Measurements from ENCODE around the gene VTI1A. TPM values are rescaled to one million over a fixed set of nuclear protein-coding genes. Genes with fewer than 3 reads are reported as not detected.
"Not testable (repeated sequence)": the region's sequence is repeated elsewhere in the genome, so short reads cannot be mapped to it uniquely, and the experiment has no call there.

VTI1A gene
- total RNA-seq, 1 donor from 2014 or later: 22.7 TPM

DNA sequence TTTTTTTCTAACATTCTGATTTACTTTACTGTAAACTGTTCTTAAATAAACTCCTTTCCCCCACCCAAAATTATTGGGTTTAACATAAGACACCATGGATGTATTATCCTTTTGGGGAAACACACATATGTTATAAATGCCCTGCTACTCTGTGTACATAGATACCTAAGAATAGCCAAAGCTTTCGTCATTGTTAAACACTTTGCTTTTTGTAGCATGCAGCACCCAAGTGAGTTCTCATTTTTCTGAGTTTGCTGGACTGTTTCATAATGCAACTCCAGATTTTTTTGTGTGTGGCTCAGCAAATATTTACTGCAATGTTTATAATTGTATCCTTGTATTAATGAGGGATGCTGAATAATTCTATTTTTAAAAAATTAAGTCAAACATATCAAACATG, 86.9 kb downstream of the VTI1A start:
- Mint-ChIP-seq H3K9me3 (ENCODE audit: low read depth) (no peaks in the 10 kb centered on the region), H3K36me3 (ENCODE audit: low read depth) (peaks cover 4% of the 10 kb centered on the region), H3K4me1 (ENCODE audit: low read depth) (peaks cover 3% of the 10 kb centered on the region), H3K4me3 (ENCODE audit: unreplicated experiment) (no peak overlapping the region), H3K27me3 (ENCODE audit: low read depth) (no peaks in the 10 kb centered on the region), H3K27ac (ENCODE audit: unreplicated experiment) (no peak overlapping the region)
- DNase-seq (ENCODE audit: low spot score): no peak
- TF ChIP-seq, protein P1, sequence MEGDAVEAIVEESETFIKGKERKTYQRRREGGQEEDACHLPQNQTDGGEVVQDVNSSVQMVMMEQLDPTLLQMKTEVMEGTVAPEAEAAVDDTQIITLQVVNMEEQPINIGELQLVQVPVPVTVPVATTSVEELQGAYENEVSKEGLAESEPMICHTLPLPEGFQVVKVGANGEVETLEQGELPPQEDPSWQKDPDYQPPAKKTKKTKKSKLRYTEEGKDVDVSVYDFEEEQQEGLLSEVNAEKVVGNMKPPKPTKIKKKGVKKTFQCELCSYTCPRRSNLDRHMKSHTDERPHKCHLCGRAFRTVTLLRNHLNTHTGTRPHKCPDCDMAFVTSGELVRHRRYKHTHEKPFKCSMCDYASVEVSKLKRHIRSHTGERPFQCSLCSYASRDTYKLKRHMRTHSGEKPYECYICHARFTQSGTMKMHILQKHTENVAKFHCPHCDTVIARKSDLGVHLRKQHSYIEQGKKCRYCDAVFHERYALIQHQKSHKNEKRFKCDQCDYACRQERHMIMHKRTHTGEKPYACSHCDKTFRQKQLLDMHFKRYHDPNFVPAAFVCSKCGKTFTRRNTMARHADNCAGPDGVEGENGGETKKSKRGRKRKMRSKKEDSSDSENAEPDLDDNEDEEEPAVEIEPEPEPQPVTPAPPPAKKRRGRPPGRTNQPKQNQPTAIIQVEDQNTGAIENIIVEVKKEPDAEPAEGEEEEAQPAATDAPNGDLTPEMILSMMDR (IDR thresholded peaks at IDR 0.05): no peak

DNA sequence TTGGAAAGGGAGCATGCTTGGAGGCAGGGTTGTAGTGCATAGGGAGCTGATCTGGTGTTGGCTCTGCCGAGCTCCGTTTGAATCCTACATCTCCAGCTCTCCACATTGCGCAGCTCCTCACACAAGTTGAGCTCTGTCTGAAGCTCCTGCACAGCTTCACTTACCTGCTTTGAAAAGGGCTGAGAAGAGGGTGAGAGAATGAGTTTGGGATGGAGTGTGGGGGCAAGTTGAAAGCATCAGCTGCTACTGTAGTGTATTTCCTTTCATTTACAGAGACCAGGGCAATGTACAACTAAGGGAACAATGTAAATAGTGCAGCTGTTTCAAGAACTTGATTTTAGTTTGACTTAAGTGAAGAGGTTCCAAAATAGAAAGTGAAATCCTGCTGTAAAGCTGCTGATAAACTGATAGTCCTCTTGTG, 88.5 kb downstream of the VTI1A start:
- Mint-ChIP-seq H3K27ac (ENCODE audit: unreplicated experiment) (no peak overlapping the region), H3K9me3 (ENCODE audit: low read depth) (no peaks in the 10 kb centered on the region), H3K27me3 (ENCODE audit: low read depth) (no peaks in the 10 kb centered on the region), H3K4me3 (ENCODE audit: unreplicated experiment) (no peak overlapping the region), H3K4me1 (ENCODE audit: low read depth) (peaks cover 3% of the 10 kb centered on the region), H3K36me3 (ENCODE audit: low read depth) (peaks cover 7% of the 10 kb centered on the region)
- TF ChIP-seq, protein P1 (IDR thresholded peaks at IDR 0.05): no peak
- DNase-seq (ENCODE audit: low spot score): no peak

DNA sequence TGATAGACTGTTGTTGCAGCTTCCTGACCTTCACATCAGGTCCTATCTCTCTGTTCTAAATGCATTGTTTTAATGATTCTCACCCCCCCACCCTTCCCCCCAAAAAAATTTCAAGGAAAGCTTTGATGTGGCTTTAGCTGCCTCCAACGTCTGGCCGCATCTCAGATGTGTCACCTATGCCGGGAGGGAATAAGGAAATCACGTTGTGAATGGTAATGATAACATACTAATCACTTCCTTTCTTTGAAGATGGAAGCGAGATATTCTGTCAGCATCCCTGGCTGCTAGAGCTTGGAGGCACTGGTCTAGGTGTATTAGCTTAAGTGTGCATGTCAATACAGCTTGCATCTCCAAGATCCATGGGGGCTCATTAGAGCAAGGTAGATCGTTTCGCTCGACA, 89.6 kb downstream of the VTI1A start:
- Mint-ChIP-seq H3K36me3 (ENCODE audit: low read depth) (peaks cover 8% of the 10 kb centered on the region), H3K27ac (ENCODE audit: unreplicated experiment) (no peak overlapping the region), H3K4me3 (ENCODE audit: unreplicated experiment) (no peak overlapping the region), H3K4me1 (ENCODE audit: low read depth) (peaks cover 3% of the 10 kb centered on the region), H3K27me3 (ENCODE audit: low read depth) (no peaks in the 10 kb centered on the region), H3K9me3 (ENCODE audit: low read depth) (no peaks in the 10 kb centered on the region)
- DNase-seq (ENCODE audit: low spot score): no peak
- TF ChIP-seq, protein P1 (IDR thresholded peaks at IDR 0.05): no peak

DNA sequence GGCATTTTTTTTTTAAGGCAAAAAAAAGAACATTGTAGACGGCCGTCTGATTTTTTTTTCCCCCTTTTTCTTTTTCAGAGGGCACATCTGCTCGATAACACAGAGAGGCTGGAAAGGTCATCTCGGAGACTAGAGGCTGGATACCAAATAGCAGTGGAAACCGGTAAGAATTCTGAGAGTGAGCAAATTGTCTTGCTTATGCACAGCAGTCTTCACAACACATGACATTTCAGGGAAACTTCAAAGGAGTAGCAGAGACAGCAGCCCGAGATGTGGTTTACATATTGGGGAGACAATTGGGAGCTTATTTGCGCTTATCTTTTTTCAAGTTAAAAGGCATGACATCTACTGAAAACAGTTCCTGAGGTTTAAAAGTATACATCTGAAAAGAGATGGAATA, 91.2 kb downstream of the VTI1A start:
- Mint-ChIP-seq H3K27ac (ENCODE audit: unreplicated experiment) (no peak overlapping the region), H3K4me3 (ENCODE audit: unreplicated experiment) (no peak overlapping the region), H3K36me3 (ENCODE audit: low read depth) (peaks cover 10% of the 10 kb centered on the region), H3K9me3 (ENCODE audit: low read depth) (no peaks in the 10 kb centered on the region), H3K4me1 (ENCODE audit: low read depth) (peaks cover 3% of the 10 kb centered on the region), H3K27me3 (ENCODE audit: low read depth) (no peaks in the 10 kb centered on the region)
- DNase-seq (ENCODE audit: low spot score): no peak
- TF ChIP-seq, protein P1 (IDR thresholded peaks at IDR 0.05): no peak

DNA sequence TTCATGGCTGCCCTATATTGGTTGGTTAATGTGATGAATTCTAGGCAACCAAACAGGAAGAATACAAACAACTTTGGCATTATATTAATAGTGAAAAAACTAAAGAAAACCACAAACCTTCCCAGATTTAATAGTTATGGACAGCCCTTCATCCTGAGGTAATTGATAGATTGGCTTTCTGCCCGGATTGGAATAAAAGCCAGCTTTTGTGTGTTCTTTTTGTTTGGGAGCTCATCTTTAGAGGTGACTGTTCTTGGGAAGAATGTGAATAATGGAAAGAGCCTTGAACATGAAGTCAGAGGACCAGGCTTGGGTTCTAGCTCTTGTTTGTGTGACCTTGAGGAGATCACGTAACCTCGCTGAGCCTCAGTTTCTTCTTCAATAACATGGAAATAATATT, 92.3 kb downstream of the VTI1A start:
- H3K27me3 Mint-ChIP-seq (ENCODE audit: low read depth): no peaks in the 10 kb centered on the region
- H3K27ac Mint-ChIP-seq (ENCODE audit: unreplicated experiment): no peak overlapping the region
- H3K9me3 Mint-ChIP-seq (ENCODE audit: low read depth): no peaks in the 10 kb centered on the region
- H3K4me1 Mint-ChIP-seq (ENCODE audit: low read depth): peaks cover 3% of the 10 kb centered on the region
- no peak overlapping the region for H3K4me3 Mint-ChIP-seq (ENCODE audit: unreplicated experiment)
- no peak for DNase-seq (ENCODE audit: low spot score)
- H3K36me3 Mint-ChIP-seq (ENCODE audit: low read depth): peaks cover 10% of the 10 kb centered on the region
- TF ChIP-seq, protein P1 (IDR thresholded peaks at IDR 0.05): no peak

DNA sequence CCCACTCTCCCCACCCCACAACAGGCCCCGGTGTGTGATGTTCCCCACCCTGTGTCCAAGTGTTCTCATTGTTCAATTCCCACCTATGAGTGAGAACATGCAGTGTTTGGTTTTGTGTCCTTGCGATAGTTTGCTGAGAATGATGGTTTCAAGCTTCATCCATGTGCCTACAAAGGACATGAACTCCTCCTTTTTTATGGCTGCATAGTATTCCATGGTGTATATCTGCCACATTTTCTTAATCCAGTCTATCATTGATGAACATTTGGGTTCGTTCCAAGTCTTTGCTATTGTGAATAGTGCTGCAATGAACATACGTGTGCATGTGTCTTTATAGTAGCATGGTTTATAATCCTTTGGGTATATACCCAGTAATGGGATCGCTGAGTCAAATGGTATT, 95.8 kb downstream of the VTI1A start:
- not testable (repeated sequence) for H3K4me1 Mint-ChIP-seq (ENCODE audit: low read depth); H3K27me3 Mint-ChIP-seq (ENCODE audit: low read depth); H3K4me3 Mint-ChIP-seq (ENCODE audit: unreplicated experiment); H3K9me3 Mint-ChIP-seq (ENCODE audit: low read depth); H3K27ac Mint-ChIP-seq (ENCODE audit: unreplicated experiment); DNase-seq (ENCODE audit: low spot score)
- H3K36me3 Mint-ChIP-seq (ENCODE audit: low read depth): peaks cover 10% of the 10 kb centered on the region
